ENCODE data around the gene ITPKB. TPM values are rescaled to one million over a fixed set of nuclear protein-coding genes. Genes with fewer than 3 reads are reported as not detected.

The ITPKB gene
- total and polyA plus RNA-seq, 2 of the 13 experiments (the other 11 are each of a cell fraction or from before 2014, with no cell fraction given): not detected

GRCh38 chr1:226633541-226634165, 105.4 kb downstream of the ITPKB start (continued):
- no peak for TF ChIP-seq REST (IDR thresholded peaks at IDR 0.05; ENCODE audit: borderline replicate concordance in 1 of 2, low read depth in 1 of 2, low read length in 2 of 2)
- TF ChIP-seq RORA (CRISPR knock-in tag; IDR thresholded peaks at IDR 0.05): no peak

- H4K20me1 ChIP-seq (ENCODE audit: insufficient read depth, low read length): no peaks in the 10 kb centered on the region
- TF ChIP-seq ZKSCAN1 (IDR thresholded peaks at IDR 0.05; ENCODE audit: low read length) (no peak), XBP1 (CRISPR knock-in tag; IDR thresholded peaks at IDR 0.05) (no peak), ZNF3 (CRISPR knock-in tag; IDR thresholded peaks at IDR 0.05) (no peak), ZNF777 (CRISPR knock-in tag; IDR thresholded peaks at IDR 0.05) (no peak), ZNF484 (CRISPR knock-in tag; IDR thresholded peaks at IDR 0.05; ENCODE audit: borderline replicate concordance, low read depth) (no peak), EED (CRISPR knock-in tag; IDR thresholded peaks at IDR 0.05) (no peak), ZNF326 (CRISPR knock-in tag; IDR thresholded peaks at IDR 0.05; ENCODE audit: borderline replicate concordance) (no peak), MTF2 (CRISPR knock-in tag; IDR thresholded peaks at IDR 0.05; ENCODE audit: borderline replicate concordance) (no peak), ZNF737 (CRISPR knock-in tag; IDR thresholded peaks at IDR 0.05; ENCODE audit: borderline replicate concordance) (no peak), ZNF710 (CRISPR knock-in tag; IDR thresholded peaks at IDR 0.05; ENCODE audit: borderline replicate concordance) (no peak)
- TF ChIP-seq, protein P1, sequence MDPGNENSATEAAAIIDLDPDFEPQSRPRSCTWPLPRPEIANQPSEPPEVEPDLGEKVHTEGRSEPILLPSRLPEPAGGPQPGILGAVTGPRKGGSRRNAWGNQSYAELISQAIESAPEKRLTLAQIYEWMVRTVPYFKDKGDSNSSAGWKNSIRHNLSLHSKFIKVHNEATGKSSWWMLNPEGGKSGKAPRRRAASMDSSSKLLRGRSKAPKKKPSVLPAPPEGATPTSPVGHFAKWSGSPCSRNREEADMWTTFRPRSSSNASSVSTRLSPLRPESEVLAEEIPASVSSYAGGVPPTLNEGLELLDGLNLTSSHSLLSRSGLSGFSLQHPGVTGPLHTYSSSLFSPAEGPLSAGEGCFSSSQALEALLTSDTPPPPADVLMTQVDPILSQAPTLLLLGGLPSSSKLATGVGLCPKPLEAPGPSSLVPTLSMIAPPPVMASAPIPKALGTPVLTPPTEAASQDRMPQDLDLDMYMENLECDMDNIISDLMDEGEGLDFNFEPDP (CRISPR knock-in tag; conservative IDR thresholded peaks at IDR 0.05): no peak
- no peak for FAIRE-seq
- H3K36me3 ChIP-seq (replicated peaks in 1 of 2; ENCODE audit: control insufficient read depth in 1 of 2, insufficient read depth in 2 of 2, low read length in 2 of 2): no peaks in the 10 kb centered on the region
- no peak overlapping the region for H2AFZ ChIP-seq (ENCODE audit: low read length)
- H3K4me2 ChIP-seq (ENCODE audit: low read depth, low read length): no peak overlapping the region
- no peak overlapping the region for H3K27ac ChIP-seq (ENCODE audit: extremely low read length, insufficient read depth, low read length)
- ATAC-seq: no peak
- no peak for DNase-seq (ENCODE audit: low spot score)
- WGBS (ENCODE audit: low lambda C conversion rate): 19% methylated on average over 10 of the region's 10 CpGs
- no TSS peak for BruUV-seq (replicated peaks)
- no peaks in the 10 kb centered on the region for H3K9me3 ChIP-seq (ENCODE audit: low read length)
- no peaks in the 10 kb centered on the region for H3K4me1 ChIP-seq (ENCODE audit: insufficient read depth, low read length)
- no peak overlapping the region for H3K9ac ChIP-seq (ENCODE audit: insufficient read depth, low read depth, low read length)
- H3K79me2 ChIP-seq (ENCODE audit: insufficient read depth, low read length): no peaks in the 10 kb centered on the region
- intact Hi-C loops (cut with micrococcal nuclease; ENCODE audit: unreplicated experiment) (loop anchor here (10.0 kb wide), 1 partner anchor 802 kb away; no protein-coding TSS in a partner anchor), in situ Hi-C loops (cut with HindIII; ENCODE audit: extremely low pct_ligation_motif_present, low pct_unique_long_range_greater_than_20kb) (loop anchor here (5.0 to 10.0 kb wide), 2 partner anchors 194 to 802 kb away; no protein-coding TSS in a partner anchor)
- POLR2A ChIA-PET: no interaction called here
- no peak overlapping the region for H3K4me3 ChIP-seq (replicated peaks in 1 of 3; ENCODE audit: insufficient read depth in 1 of 3, low read depth in 2 of 3, low read length in 3 of 3)
- CTCF ChIA-PET (ENCODE audit: low intra/inter-chr PET ratio, low total read pairs): no interaction called here
- H3K27me3 ChIP-seq (ENCODE audit: control insufficient read depth in 1 of 2, insufficient read depth in 2 of 2, low read length in 2 of 2): peaks cover 0 to 51% of the 10 kb centered on the region in 2 experiments; a peak in 4 of 5 replicates
These were observed 106.1 kb downstream of the ITPKB start for GRCh38 chr1:226632922-226633351.
